GM21529 (cell line): ENCODE data around the gene EGFL7.

Source experiments
- ATAC-seq: cut with Tn5 transposase; IDR thresholded peaks from one replicate; pipeline ENCODE4 v1.9.1; 2021; ENCODE audit not compliant: unreplicated experiment

The EGFL7 gene

GRCh38 chr9:136671646-136672430 lies 9.1 kb downstream of the EGFL7 start:
- ATAC-seq: no peak

- ATAC-seq: no peak
Observed at GRCh38 chr9:136672431-136673087, 9.8 kb downstream of the EGFL7 start.

- ATAC-seq: no peak
Observed at GRCh38 chr9:136673088-136673974, 10.6 kb downstream of the EGFL7 start.

- ATAC-seq: no peak
Observed at GRCh38 chr9:136673975-136674785, 11.5 kb downstream of the EGFL7 start.

GRCh38 chr9:136674786-136675349 lies 12.2 kb downstream of the EGFL7 start:
- ATAC-seq: no peak

- no peak for ATAC-seq
Observed at GRCh38 chr9:136675477-136676296, 13.0 kb downstream of the EGFL7 start.

- no peak for ATAC-seq
Observed at GRCh38 chr9:136676297-136676794, 13.6 kb downstream of the EGFL7 start.

GRCh38 chr9:136676920-136677686 lies 14.4 kb downstream of the EGFL7 start:
- no peak for ATAC-seq

GRCh38 chr9:136678034-136678433 lies 15.3 kb downstream of the EGFL7 start:
- ATAC-seq: no peak

- ATAC-seq: no peak
Observed at GRCh38 chr9:136678624-136679023, 15.9 kb downstream of the EGFL7 start.

GRCh38 chr9:136679431-136679941 lies 16.8 kb downstream of the EGFL7 start:
- ATAC-seq: no peak

- ATAC-seq: no peak
Observed at GRCh38 chr9:136681029-136681428, 18.3 kb downstream of the EGFL7 start.

- ATAC-seq: no peak
Observed at GRCh38 chr9:136681945-136682699, 19.4 kb downstream of the EGFL7 start.

GRCh38 chr9:136682710-136683109 lies 20.0 kb downstream of the EGFL7 start:
- ATAC-seq: no peak

GRCh38 chr9:136683173-136683745 lies 20.5 kb downstream of the EGFL7 start:
- no peak for ATAC-seq

GRCh38 chr9:136683755-136684154 lies 21.0 kb downstream of the EGFL7 start:
- ATAC-seq: no peak

GRCh38 chr9:136684339-136684738 lies 21.6 kb downstream of the EGFL7 start:
- no peak for ATAC-seq
